WTC11 (cell line): ENCODE data around the gene CENPT. TPM values are rescaled to one million over a fixed set of nuclear protein-coding genes. Genes with fewer than 3 reads are reported as not detected.

Experiments used
- ATAC-seq: fragments of 200-7000 bp; cut with Tn5 transposase; 2 replicates; pipeline ENCODE4 v1.10.0; 2021; ENCODE audit warnings: mild to moderate bottlenecking, moderate library complexity
- CTCF ChIA-PET: fragments of 300-600 bp; sonication (Branson Sonifier 250); formaldehyde crosslinking; loops from one replicate; lab custom pipeline; 2021; ENCODE audit warnings: antibody characterized with exemption; lab: Charles Lee
- POLR2A ChIA-PET: fragments of 350-600 bp; sonication (Branson Sonifier 250); formaldehyde crosslinking; loops from one replicate; lab custom pipeline; 2021; ENCODE audit warnings: antibody characterized with exemption; lab: Charles Lee
- DNase-seq: peaks from one replicate; pipeline ENCODE4 v3.0.0; 2021; ENCODE audit warnings: low spot score
- H3K27ac Mint-ChIP-seq: 2 replicates; pipeline ENCODE4 v1.8.0; 2021; ENCODE audit warnings: mixed read lengths
- H3K27me3 Mint-ChIP-seq: 2 replicates; pipeline ENCODE4 v1.8.0; 2021; ENCODE audit warnings: low read depth, mild to moderate bottlenecking, moderate library complexity, mixed read lengths
- H3K36me3 Mint-ChIP-seq: 2 replicates; pipeline ENCODE4 v1.8.0; 2021; ENCODE audit warnings: mixed read lengths
- H3K4me1 Mint-ChIP-seq: 2 replicates; pipeline ENCODE4 v1.8.0; 2022; ENCODE audit warnings: mixed read lengths
- H3K4me3 Mint-ChIP-seq: 2 replicates; pipeline ENCODE4 v1.8.0; 2021; ENCODE audit warnings: mild to moderate bottlenecking, moderate library complexity, mixed read lengths
- H3K9me3 Mint-ChIP-seq: 2 replicates; pipeline ENCODE4 v1.8.0; 2021; ENCODE audit warnings: mixed read lengths
- ATF2 ChIP-seq: sonication (generic); formaldehyde crosslinking; IDR thresholded peaks from 2 replicates; pipeline ENCODE4 v1.8.1; 2022; ENCODE audit warnings: low read depth, missing genetic modification reagents, borderline replicate concordance
- CBFB ChIP-seq: sonication (generic); formaldehyde crosslinking; IDR thresholded peaks from 2 replicates; pipeline ENCODE4 v1.8.1; 2022; ENCODE audit warnings: mild to moderate bottlenecking, low read depth, missing genetic modification reagents
- FOXK1 ChIP-seq: sonication (generic); formaldehyde crosslinking; IDR thresholded peaks from 2 replicates; pipeline ENCODE4 v1.8.0; 2022; ENCODE audit warnings: mild to moderate bottlenecking, moderate library complexity, missing genetic modification reagents
- IRF1 ChIP-seq: sonication (generic); formaldehyde crosslinking; IDR thresholded peaks from 2 replicates; pipeline ENCODE4 v1.8.0; 2023; ENCODE audit warnings: missing genetic modification reagents
- NR2C2 ChIP-seq: sonication (generic); formaldehyde crosslinking; IDR thresholded peaks from 2 replicates; pipeline ENCODE4 v1.8.0; 2022; ENCODE audit warnings: mild to moderate bottlenecking, missing genetic modification reagents
- PRRX2 ChIP-seq: fragments of 250-450 bp; sonication (Bioruptor Pico); IDR thresholded peaks from 2 replicates; pipeline ENCODE4 v1.8.0; 2021; ENCODE audit warnings: mild to moderate bottlenecking
- SMAD3 ChIP-seq: sonication (generic); formaldehyde crosslinking; IDR thresholded peaks from 2 replicates; pipeline ENCODE4 v1.8.0; 2022; ENCODE audit warnings: missing genetic modification reagents, mild to moderate bottlenecking, borderline replicate concordance
- SP1 ChIP-seq: sonication (generic); formaldehyde crosslinking; conservative IDR thresholded peaks from 2 replicates; pipeline ENCODE4 v1.8.1; 2022; ENCODE audit warnings: missing genetic modification reagents
- ZBTB43 ChIP-seq: sonication (generic); formaldehyde crosslinking; IDR thresholded peaks from 2 replicates; pipeline ENCODE4 v1.8.1; 2023; ENCODE audit warnings: mild to moderate bottlenecking, missing genetic modification reagents
- ZNF121 ChIP-seq: sonication (generic); formaldehyde crosslinking; IDR thresholded peaks from 2 replicates; pipeline ENCODE4 v1.8.0; 2023; ENCODE audit warnings: missing genetic modification reagents
- ZNF138 ChIP-seq: sonication (generic); formaldehyde crosslinking; conservative IDR thresholded peaks from 2 replicates; pipeline ENCODE4 v1.8.1; 2022; ENCODE audit warnings: mild to moderate bottlenecking, moderate library complexity, missing genetic modification reagents
- ZNF396 ChIP-seq: fragments of 250-450 bp; sonication (Bioruptor Pico); IDR thresholded peaks from 2 replicates; pipeline ENCODE4 v1.8.0; 2021; ENCODE audit warnings: mild to moderate bottlenecking, moderate library complexity, borderline replicate concordance
- total RNA-seq: library from RNA; stranded (reverse); gene quantifications from 3 replicates; pipeline ENCODE4 v1.2.3, GENCODE V29; 2021
- TF ChIP-seq, protein P1 (sequence below): sonication (generic); formaldehyde crosslinking; IDR thresholded peaks from 2 replicates; pipeline ENCODE4 v1.8.0; 2022; ENCODE audit warnings: mild to moderate bottlenecking, missing genetic modification reagents
- TF ChIP-seq, protein P2 (sequence below): fragments of 200-600 bp; IDR thresholded peaks from 2 replicates; pipeline ENCODE4 v1.8.0; 2022; ENCODE audit warnings: antibody characterized with exemption
- TF ChIP-seq, protein P3 (sequence below): fragments of 250-450 bp; sonication (Bioruptor Pico); IDR thresholded peaks from 2 replicates; pipeline ENCODE4 v1.8.0; 2021; ENCODE audit warnings: mild to moderate bottlenecking
- TF ChIP-seq, protein P4 (sequence below): sonication (generic); formaldehyde crosslinking; IDR thresholded peaks from 2 replicates; pipeline ENCODE4 v1.8.1; 2023; ENCODE audit warnings: mild to moderate bottlenecking, missing genetic modification reagents, moderate library complexity
- TF ChIP-seq, protein P5 (sequence below): sonication (generic); formaldehyde crosslinking; IDR thresholded peaks from 2 replicates; pipeline ENCODE4 v1.8.0; 2022; ENCODE audit warnings: mild to moderate bottlenecking, missing genetic modification reagents

The CENPT gene
- total RNA-seq, 1 experiment from 2014 or later: 58.3 TPM

- CTCF ChIA-PET: interaction anchor here (2.7 kb wide), 1 partner anchor 44 kb away, joined by 14 read pairs; no protein-coding TSS in a partner anchor
Measured at GRCh38 chr16:67860589-67861398, 13.3 kb upstream of the CENPT start.

More at GRCh38 chr16:67860589-67861398, 13.3 kb upstream of the CENPT start:
- no peak for ATAC-seq
- POLR2A ChIA-PET: no interaction called here
- H3K27ac Mint-ChIP-seq: peak overlapping the region; percentile 36; the same call in 1 of the 2 replicates
- DNase-seq: no peak
- peaks cover 29% of the 10 kb centered on the region for H3K36me3 Mint-ChIP-seq
- H3K4me3 Mint-ChIP-seq: no peak overlapping the region
- H3K9me3 Mint-ChIP-seq: no peaks in the 10 kb centered on the region
- no peaks in the 10 kb centered on the region for H3K27me3 Mint-ChIP-seq
- no peak for TF ChIP-seq ZBTB43
- TF ChIP-seq, protein P1, sequence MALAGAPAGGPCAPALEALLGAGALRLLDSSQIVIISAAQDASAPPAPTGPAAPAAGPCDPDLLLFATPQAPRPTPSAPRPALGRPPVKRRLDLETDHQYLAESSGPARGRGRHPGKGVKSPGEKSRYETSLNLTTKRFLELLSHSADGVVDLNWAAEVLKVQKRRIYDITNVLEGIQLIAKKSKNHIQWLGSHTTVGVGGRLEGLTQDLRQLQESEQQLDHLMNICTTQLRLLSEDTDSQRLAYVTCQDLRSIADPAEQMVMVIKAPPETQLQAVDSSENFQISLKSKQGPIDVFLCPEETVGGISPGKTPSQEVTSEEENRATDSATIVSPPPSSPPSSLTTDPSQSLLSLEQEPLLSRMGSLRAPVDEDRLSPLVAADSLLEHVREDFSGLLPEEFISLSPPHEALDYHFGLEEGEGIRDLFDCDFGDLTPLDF (CRISPR knock-in tag): no peak
- TF ChIP-seq, protein P2, sequence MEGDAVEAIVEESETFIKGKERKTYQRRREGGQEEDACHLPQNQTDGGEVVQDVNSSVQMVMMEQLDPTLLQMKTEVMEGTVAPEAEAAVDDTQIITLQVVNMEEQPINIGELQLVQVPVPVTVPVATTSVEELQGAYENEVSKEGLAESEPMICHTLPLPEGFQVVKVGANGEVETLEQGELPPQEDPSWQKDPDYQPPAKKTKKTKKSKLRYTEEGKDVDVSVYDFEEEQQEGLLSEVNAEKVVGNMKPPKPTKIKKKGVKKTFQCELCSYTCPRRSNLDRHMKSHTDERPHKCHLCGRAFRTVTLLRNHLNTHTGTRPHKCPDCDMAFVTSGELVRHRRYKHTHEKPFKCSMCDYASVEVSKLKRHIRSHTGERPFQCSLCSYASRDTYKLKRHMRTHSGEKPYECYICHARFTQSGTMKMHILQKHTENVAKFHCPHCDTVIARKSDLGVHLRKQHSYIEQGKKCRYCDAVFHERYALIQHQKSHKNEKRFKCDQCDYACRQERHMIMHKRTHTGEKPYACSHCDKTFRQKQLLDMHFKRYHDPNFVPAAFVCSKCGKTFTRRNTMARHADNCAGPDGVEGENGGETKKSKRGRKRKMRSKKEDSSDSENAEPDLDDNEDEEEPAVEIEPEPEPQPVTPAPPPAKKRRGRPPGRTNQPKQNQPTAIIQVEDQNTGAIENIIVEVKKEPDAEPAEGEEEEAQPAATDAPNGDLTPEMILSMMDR: no peak
- TF ChIP-seq ATF2 (CRISPR knock-in tag): no peak
- TF ChIP-seq, protein P3, sequence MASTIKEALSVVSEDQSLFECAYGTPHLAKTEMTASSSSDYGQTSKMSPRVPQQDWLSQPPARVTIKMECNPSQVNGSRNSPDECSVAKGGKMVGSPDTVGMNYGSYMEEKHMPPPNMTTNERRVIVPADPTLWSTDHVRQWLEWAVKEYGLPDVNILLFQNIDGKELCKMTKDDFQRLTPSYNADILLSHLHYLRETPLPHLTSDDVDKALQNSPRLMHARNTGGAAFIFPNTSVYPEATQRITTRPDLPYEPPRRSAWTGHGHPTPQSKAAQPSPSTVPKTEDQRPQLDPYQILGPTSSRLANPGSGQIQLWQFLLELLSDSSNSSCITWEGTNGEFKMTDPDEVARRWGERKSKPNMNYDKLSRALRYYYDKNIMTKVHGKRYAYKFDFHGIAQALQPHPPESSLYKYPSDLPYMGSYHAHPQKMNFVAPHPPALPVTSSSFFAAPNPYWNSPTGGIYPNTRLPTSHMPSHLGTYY: no peak
- no peak for TF ChIP-seq ZNF121 (CRISPR knock-in tag)
- TF ChIP-seq CBFB (CRISPR knock-in tag): no peak
- no peak for TF ChIP-seq SP1
- no peak for TF ChIP-seq ZNF138 (CRISPR knock-in tag)
- no peak for TF ChIP-seq NR2C2 (CRISPR knock-in tag)
- no peak for TF ChIP-seq SMAD3
- TF ChIP-seq, protein P4, sequence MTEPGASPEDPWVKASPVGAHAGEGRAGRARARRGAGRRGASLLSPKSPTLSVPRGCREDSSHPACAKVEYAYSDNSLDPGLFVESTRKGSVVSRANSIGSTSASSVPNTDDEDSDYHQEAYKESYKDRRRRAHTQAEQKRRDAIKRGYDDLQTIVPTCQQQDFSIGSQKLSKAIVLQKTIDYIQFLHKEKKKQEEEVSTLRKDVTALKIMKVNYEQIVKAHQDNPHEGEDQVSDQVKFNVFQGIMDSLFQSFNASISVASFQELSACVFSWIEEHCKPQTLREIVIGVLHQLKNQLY (CRISPR knock-in tag): no peak
- no peak for TF ChIP-seq FOXK1 (CRISPR knock-in tag)
- no peak for TF ChIP-seq ZNF396 (CRISPR knock-in tag)
- TF ChIP-seq PRRX2 (CRISPR knock-in tag): no peak
- no peak for TF ChIP-seq IRF1
- TF ChIP-seq, protein P5, sequence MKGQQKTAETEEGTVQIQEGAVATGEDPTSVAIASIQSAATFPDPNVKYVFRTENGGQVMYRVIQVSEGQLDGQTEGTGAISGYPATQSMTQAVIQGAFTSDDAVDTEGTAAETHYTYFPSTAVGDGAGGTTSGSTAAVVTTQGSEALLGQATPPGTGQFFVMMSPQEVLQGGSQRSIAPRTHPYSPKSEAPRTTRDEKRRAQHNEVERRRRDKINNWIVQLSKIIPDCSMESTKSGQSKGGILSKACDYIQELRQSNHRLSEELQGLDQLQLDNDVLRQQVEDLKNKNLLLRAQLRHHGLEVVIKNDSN (CRISPR knock-in tag): no peak
- peaks cover 22% of the 10 kb centered on the region for H3K4me1 Mint-ChIP-seq
